Activated CD8-positive, alpha-beta memory T cell treated with anti-CD3 and anti-CD28 coated beads for 4 hours (primary cell): ENCODE results near the gene EEF2KMT.
A peak's percentile ranks its signal among the peaks of the same experiment; 100 is the strongest.
"Not testable (repeated sequence)": the region's sequence is repeated elsewhere in the genome, so short reads cannot be mapped to it uniquely, and the experiment has no call there.

Experiments
- DNase-seq, 2 donors: peaks; one replicate each; pipeline ENCODE4 v3.0.0-alpha.2; 2020; ENCODE audit warnings: low read depth in 2 of 2

The EEF2KMT gene, protein sequence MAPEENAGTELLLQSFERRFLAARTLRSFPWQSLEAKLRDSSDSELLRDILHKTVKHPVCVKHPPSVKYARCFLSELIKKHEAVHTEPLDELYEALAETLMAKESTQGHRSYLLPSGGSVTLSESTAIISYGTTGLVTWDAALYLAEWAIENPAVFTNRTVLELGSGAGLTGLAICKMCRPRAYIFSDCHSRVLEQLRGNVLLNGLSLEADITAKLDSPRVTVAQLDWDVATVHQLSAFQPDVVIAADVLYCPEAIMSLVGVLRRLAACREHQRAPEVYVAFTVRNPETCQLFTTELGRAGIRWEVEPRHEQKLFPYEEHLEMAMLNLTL

DNA sequence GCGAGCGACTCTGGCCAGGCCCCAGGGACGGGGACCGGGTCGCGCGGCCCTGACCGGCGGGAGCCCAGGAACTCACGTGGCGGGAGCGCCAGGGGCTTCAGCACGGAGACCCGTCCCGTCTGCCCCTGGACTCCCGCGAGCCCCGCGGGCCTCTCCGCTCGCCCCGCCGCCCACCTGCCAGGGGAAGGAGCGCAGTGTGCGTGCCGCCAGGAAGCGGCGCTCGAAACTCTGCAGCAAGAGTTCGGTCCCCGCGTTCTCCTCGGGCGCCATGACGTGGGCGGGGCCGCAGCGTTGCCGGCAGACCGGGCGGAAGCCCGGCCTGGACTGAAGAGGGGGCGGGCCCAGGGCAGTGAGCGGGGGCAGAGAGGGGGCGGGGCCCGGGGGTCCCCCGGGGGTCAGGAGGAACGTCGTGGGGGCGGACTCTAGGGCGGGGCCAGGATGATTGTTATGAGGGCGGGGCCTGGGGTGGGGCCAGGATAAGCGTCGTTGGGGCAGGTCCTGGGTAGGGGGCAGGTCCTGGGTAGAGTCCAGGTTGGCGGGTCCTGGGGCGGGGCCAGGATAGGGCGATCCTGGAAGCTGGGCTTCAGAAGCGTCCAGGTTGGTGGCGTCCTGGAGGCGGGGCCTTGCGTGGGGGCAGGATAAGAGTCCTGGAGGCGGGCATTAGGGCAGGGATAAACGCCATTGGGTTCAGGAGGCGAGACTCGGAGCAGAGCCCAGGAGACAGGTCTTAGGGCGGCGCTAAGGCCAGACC is at the start of gene EEF2KMT:
Gene EEF2KMT (minus strand): TSS at position 326 of the 751 bp plus-strand sequence. CDS start 56 bp downstream, at position 270.
- peak; percentile 84 to 86 for DNase-seq

DNA sequence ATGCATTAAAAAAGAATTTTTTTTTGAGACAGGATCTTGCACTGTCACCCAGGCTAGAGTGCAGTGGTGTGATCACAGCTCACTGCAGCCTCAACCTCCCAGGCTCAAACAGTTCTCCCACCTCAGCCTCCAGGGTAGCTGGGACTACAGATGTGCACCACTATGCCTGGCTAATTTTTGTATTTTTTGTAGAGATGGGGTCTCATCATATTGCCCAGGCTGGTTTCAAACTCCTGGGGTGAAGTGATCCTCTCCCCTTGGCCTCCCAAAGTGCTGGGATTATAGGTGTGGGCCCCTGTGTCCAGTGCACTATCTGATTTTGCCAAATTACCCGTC is 47.0 kb upstream of the EEF2KMT start:
- DNase-seq, result not testable (repeated sequence)

DNA sequence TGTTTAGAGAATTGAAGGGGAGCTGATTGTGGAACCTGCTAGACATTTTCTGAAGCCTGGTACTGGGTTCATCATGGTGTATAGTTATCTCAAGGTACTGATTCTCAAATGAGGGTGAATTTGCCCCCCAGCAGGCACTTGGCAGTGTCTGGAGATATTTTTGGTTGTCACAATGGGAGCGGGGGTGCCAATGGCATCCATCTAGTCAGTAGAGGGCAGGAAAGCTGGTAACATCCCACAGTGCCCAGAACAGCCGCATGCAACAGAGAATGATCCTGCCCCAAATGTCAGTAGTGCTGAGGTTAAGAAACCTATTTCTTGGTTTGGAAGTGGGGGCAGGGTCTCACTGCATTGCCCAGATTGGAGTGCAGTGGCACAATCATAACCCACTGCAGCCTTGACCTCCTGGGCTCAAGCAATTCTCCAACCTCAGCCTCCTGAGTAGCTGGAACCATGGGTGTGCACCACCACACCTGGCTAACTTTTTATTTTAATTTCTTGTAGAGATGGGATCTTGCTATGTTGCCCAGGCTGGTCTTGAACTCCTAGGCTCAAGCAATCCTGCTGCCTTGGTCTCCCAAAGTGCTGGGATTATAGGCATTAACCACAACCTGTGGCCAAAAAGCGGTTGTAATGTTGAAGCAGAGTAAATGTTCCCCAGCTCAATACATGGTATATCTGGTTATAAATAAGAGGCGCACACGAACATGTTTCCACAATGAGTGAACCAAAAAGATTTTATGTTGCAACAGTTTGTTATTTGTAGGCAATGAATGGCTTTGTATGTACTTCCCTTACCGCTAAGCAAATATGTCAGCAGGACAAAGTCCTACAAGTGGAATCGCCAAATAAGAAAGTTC is 46.4 kb upstream of the EEF2KMT start:
- no peak for DNase-seq

DNA sequence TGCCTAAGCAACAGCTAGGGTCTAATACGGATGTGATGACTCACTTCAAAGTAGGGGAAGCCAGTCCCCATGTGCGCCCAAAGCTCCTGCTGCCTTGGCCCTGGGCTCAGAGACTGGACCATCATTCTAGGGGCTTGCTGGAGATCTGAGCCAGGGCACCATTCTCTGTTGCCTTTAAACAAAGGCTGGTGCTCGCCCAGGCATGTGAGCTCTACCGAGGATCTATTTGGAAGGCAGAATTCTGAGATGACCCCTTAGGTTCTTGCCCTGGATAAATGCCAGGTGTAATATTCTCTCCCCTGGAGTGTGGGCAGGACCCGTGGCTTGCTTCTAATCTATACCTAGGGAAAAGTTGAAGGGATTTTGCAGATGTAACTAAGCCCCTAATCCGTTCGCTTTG is 42.6 kb upstream of the EEF2KMT start:
- not testable (repeated sequence) for DNase-seq

DNA sequence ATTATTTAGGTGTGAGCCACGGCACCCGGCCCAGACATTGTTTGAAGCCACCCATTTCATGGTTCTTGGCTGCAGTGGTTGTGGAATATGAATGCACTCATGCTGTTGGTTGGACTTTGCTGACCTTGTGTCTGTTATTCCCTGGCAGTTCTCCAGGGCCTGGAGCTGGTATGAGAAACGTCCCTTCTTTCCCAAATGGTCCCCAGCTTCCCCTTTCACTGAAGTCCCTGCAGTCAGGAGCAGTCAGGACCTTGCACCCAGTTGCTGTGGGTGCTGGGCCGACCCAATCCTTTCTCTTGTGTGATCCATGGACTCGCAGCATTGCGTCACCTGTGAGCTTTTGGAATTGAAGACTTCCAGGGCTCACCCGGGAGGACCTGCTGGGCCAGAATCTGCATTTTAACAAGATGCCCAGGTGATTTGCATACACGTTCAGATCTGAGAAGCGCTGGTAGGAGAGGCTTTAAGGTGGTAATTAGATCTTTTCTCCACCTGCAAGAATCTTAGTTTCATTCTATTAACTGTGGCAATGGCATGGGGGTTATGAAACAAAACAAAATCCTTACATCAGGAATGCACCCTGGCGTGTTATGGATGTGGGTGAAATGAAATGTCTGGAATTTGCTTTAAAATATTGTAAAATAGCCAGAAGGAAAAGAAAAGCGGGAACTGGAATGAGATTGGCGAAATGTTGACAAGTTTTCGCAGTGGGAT is 37.3 kb upstream of the EEF2KMT start:
- DNase-seq, result not testable (repeated sequence)

DNA sequence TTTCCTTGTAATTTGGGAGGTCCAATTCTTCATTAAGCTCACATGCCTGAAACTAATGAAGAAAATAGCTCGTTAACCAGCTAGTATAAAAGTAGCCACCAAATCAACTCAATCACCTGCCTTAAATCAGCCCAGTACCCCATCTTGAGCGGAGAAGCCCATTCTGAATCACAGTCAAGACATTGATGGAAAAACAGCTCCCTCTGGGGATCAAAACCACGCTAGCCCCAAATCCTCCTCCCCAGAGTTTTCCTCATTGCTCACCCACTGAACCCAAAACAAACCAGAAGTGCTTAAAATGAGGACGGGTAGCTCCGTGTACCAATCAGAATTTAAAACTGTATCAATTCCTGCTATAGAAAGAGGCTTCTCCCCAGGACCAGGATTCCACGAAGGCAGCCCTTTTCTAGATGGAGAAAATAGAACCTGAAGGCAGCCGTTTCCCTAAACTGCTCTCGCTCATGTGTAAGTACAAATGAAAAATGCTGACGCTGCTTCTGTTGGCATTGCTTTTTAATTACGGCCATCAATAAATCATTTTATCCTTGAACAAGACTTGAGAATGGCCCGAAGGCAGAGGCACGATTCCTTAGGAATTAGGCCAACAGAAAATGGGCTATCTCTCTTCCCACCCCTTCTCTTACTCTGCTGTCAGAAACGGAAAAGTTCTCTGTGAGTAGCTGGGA is 35.5 kb upstream of the EEF2KMT start:
- not testable (repeated sequence) for DNase-seq

DNA sequence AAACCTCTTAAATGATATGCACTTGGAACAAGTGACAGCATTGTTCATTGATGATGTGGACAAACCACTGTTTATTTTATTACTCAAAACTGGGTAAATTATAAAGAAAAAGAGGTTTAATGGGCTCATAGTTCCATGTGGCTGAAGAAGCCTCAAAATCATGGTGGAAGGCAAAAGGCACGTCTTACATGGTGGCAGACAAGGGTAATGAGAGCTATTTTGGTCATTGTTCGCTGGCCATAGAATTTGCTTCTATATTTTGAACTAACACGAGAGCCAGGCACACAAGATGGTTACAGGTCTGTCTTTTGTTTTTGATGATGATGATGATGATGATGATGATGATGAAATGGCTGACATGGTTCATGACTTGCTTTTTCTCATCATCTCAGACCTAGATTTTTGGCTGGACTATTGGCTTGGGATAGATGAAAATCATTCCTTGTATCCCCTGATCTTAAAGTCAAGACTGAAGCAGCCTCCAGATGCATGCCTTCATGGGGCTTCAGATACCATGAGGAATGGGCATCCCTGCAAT is 33.9 kb upstream of the EEF2KMT start:
- DNase-seq, result not testable (repeated sequence)

DNA sequence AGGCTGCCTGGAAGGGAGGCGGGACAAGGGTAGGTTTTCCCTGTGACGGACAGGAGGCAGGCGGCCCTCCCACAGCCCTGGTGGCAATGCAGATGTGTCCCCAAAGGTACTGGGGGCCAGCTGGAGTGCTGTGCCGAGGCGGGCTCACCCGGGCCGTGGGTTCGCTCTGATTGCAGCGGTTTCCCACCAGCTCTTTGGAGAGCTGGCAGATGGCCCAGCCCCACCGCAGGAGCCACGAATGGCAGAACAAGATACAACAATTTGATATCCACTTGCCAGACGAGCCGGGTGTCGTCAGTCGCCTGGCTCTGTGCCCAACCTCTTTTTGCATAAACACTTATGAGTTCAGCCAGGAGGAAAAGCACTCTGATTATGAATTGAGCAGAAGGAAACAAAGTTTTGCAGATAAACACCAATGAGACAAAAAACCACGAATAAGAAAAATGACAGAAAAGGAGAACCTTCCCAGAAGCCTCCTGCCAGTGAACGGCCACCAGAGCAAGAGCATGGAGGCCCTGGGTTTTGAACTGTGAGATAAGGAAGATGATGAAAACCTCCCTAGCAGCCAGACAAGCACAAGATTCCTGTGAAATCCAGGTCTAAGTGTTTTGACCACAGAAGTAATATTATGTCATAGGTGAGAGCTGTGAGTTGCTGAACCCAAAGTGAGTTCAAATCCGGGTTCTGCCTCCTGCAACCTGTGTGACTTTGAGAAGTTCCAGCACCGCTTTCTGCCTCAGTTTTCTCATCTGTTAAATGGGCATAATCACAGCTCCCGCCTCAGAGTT is 19.9 kb upstream of the EEF2KMT start:
- peak in 1 of 2 donors; percentile 9 for DNase-seq

DNA sequence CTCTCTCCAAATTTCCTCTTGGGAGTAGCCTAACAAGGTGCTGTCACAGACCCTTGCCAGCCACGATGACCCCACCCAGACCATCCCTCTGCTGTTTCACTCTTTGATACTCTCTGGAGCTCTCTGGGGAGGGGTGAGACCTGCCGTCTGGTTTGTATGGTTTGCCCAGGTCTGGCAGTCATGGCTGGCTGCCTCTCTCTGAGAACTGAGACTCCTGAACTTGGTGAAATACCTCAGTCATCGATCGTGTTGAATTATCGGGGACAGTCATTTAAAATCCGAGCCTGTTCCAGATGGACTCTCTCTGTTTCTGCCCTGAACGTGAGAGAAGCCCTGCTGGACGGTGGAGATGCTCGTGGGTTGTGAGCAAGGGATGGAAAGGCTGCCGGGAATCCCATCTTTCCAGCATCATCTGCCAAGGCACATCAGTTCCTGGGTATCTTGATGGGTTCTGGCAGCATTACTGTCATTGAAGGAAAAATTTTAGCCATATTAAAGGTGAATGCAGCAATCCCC is 19.2 kb upstream of the EEF2KMT start:
- DNase-seq, result not testable (repeated sequence)

DNA sequence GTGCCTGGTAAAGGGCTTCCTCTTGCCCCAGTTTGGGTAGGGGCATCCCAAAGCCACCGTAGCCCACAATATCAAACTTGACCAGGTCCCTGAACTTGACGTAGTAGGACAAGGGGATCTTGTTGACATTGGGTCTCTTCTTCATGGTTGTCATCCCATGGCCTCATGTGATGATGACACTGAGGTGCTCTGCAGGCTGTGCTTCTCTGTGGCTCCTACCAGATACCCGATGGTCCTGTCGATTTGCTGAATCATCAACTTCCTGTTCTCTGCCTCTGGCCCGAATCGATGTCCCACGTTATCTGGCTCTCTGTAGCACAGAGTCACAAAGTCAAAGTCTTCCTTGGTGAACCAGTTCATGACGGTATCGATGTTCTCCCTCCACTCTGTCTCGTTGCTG is 13.3 kb upstream of the EEF2KMT start:
- DNase-seq, result not testable (repeated sequence)

DNA sequence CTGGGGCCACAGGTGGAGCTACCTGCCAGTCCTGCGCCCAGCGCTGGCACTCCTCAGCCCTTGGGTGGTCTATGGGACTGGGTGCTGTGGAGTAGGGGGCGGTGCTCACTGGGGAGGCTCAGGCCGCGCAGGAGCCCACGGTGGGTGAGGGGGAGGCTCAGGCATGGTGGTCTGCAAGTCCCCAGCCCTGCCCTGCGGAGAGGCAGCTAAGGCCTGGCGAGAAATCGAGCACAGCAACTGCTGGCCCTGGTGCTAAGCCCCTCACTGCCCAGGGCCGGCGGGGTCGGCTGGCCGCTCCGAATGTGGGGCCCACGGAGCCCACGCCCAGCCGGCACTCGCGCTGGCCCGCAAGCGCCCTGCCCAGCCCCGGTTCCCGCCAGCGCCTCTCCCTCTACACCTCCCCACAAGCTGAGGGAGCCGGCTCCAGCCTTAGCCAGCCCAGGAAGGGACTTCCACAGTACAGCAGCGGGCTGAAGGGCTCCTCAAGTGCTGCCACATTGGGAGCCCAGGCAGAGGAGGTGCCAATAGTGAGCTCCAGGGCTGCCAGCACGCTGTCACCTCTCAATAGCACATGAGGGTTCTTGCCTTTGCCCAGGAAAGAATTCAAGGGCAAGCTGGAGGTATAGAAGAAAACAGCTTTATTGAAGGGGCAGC is 11.0 kb upstream of the EEF2KMT start:
- no peak for DNase-seq

DNA sequence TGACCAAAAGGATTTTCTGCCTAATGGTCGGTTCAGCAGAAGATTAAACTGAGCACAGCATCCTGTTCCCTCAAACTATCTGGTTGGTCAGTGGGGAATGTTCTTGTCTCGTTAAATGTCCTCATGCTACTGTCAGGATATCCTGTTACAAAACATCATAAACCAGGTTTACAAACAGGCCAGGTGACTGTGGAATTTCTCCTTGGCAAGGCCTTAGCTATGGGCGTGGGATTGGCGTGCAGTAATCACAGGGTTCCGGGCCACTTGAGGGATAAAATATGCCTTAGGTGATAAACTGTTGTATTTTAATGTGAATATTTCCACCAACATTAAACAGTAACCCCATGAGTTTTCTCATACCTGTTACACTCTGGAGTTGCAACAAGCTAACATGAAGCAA is 7.4 kb upstream of the EEF2KMT start:
- not testable (repeated sequence) for DNase-seq

DNA sequence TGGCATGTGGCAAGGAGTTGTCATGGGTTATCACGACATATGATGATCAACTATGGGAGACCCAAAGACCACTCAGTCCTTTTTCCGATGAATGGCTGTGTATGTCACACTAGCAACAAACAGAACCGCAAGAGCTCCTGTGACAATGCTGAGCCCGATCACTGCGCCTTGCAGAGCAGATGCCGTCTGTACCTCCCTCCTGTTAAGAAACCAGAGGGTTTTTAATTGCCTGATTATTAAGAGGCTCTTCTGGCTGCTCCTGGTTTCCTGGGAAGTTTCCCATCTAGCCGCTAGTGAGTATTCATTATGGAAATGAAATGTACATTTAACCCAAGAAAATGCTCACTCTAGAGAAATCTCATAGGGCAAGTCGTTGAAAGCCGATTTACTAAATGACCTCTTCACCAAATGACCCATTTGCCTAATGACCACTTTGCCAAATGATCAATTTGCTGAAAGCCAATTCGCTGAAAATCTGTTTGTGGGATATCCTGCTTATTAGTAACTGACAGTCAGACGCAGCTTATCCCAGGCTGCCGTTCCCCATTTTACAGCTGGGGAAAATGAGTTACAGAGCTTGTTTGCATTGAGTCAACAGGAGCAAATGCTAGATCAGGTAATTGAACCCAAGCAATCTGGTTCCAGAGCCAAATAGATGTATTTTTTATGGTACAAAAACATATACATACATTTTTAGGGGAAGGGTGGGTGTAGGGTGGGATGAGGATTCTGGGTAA is 5.9 kb upstream of the EEF2KMT start:
- DNase-seq, result not testable (repeated sequence)

DNA sequence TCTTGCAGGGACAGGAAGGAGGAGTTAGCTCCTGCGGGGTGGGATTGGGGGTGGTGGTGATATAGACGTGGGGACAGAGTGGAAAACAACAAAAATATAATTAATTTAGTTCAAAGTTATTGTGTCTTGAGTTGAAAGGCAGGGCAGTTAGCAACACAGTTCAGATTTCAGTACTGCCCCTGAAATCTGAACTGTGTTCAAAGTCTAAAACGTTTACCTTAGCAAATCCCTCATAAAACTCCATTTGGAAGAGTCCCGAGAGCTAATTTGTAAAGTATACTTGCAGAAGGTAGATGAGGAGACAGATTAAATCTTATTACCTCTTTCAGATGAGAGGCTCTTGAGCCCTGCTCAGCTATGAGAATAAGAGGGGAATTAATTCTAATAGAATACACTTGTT is 1.6 kb upstream of the EEF2KMT start:
- not testable (repeated sequence) for DNase-seq

DNA sequence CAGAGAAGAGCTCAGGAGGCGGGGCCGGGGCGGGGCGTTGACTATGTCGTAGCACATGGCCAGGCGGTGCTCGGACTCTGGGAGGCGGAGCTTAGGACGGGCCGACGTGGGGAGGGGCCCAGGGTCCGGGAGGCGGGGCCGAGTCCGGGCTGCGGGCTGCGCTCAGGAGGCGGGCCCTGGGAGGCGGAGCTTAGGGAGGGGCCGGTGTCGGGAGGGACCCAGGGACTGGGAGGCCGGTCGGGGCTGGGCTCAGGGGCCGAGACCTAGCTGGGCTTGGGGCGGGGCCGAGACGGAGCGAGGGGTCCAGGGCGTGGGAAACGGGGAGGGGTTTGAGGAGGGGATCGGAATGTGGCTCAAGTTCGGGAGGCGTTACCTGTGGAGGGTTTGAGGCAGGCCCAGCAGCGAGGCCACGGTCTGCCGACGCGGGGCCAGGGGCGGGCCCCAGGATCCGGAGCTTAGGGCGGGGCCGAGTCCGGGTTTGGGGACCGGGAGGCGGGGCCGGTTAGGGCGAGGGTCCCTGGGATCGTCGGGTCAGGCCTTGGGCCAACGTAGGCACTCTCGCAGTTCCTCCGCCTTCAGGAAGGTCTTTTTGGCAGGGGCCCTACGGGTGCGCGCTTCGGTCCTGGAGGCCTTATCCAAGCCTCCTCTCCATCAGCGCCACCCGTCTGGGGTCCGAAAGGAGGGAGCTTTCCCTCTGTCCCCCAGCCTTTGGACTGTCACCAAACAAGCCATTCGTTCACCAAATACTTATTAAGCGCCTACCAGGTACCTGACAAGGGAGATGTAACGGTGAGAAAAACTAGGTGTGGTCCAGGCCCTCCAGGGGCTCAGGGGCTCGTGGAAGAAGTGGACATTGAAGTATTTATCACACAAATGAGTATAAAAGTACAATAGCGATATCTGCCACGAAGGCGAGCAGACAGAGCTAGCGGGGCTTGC is 895 bp upstream of the EEF2KMT start:
- peak; percentile 93 to 94 for DNase-seq

DNA sequence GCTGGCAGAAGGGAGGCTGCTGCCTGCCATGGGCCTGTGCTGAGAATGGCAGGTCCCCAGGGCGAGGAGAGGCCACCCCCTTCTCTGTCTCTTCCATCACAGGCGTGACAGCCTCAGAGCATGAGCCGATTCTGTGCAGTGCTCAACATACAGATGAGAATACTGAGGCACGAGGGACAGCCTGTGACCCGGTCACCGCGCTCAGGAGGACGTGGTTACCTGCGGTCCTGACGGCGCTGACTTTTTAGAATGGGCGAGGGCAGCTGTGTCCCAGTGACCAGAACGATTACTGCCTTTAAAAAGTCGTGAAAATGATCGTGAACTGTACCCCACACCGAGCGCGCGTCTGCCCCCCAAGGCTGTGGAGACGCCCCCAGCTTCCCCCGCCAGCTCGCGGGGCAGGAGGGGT is 530 bp downstream of the EEF2KMT start:
- peak in 1 of 2 donors; percentile 19 for DNase-seq

DNA sequence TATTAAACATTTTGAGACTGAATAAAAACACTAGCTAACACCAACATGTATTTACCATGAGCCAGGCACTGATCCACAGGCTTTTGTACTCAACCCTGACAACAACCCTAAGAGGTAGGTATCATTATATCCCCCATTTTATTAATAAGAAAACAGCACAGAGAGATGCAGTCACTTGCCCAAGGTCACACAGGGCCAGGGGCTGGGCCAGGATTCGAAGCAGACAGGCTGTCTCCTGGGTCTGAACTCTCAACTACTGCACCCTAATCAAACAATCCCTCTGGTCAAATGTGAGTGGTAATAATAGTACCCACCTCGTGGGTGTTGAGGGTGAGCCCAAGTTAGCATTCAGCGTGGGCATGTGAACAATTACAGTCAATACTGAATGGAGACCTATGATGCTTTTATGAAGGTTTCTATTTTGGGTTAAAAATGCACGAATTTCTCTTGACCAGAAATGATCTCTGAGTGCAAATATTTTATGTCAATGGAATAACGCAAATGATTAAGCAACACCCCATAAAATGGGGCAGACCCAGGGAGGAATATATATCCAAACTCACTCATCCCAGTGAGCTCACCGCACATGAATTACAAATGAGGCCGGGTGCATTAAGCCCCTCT is 1.0 kb downstream of the EEF2KMT start:
- not testable (repeated sequence) for DNase-seq
